Measurements from ENCODE around the gene SKAP2. TPM values are rescaled to one million over a fixed set of nuclear protein-coding genes. Genes with fewer than 3 reads are reported as not detected.

Gene SKAP2
- total RNA-seq, 6 donors from 2014 or later = 21.7 to 57.2 (median 32.6) TPM

DNA sequence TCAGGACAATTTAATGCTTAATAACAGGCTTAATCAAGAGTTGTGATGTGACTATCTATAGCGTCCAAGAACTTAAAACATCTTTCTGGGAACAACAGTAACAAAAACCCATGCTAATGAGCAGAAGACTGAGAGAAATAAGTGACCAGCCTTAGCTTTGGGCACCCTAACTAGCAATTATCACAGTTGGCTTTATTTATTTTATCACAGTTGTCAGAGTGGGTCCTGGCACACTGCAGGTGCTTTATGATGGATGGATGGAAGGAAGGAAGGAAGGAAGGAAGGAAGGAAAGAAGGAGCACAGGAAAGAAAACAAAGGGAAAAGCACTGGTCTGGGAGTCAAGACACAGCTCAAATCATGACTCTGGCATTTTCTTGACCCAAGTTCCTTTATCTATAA, 181.1 kb downstream of the SKAP2 start:
- H3K4me1 ChIP-seq = peaks cover 12 to 19% (median 15%) of the 10 kb centered on the region in 4 donors
- H3K27ac ChIP-seq = peak overlapping the region in 1 of 4 donors; percentile 27
- H3K36me3 ChIP-seq = no peaks in the 10 kb centered on the region
- no peak for ATAC-seq (ENCODE audit: low FRiP score in 2 of 2)
- TF ChIP-seq EP300 (IDR thresholded peaks at IDR 0.05) (no peak), POLR2AphosphoS5 (IDR thresholded peaks at IDR 0.05) (no peak), POLR2A (IDR thresholded peaks at IDR 0.05) (no peak), CTCF (IDR thresholded peaks at IDR 0.05) (no peak)
- no peak overlapping the region for H3K4me3 ChIP-seq
- H3K9me3 ChIP-seq = no peaks in the 10 kb centered on the region
- WGBS, 2 donors = 68 to 69% methylated on average over 1 of the region's 1 CpG
- no peaks in the 10 kb centered on the region for H3K27me3 ChIP-seq
- DNase-seq = no peak

DNA sequence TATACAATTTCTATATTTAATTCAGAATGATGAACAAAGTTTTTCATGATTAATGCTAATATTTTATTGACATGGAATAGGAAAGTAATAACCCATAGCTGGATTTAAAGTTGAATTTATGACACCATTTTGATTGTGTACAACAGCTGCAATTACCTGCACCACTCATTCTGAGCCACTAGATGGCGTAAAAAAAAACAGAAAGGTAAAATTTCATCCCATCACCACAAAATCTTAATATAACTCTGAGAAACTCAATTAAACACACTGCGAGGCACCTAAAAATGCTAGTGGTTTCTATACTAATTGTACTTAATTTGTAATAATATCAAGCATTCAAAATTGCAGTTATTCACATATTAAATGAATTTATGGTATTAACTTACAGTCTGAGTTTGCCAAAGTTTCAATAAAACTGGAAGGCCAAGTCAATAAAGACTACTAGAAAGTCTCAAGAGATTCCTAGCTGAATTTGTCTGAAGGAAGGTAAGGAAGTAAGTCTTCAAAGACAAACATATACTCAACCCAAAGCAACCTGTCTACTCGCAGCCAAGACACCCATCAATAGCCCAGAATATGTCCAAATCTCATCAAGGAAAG, 182.5 kb downstream of the SKAP2 start:
- no peak for ATAC-seq (ENCODE audit: low FRiP score in 2 of 2)
- H3K4me1 ChIP-seq = peaks cover 11 to 19% (median 14%) of the 10 kb centered on the region in 4 donors

DNA sequence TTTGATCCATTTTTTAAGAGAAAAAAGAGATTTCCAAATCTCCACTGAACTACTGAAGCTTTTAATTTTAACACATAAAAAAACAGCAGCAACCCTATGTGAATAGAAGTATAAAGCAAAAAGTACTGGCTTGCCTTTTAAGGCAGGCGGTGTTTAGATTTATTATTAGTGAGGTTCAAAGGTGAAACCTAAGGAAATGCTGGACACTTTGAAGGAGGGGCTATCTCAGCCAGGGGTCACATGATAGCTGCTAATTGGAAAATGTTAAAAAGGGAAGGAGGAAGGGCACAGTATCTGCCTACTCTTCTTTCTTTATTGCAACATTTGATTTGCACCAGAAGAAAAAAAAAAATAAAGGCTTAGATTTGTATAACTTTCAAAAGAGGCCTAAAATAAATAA, 183.8 kb downstream of the SKAP2 start:
- TF ChIP-seq EP300 (IDR thresholded peaks at IDR 0.05) (no peak), POLR2AphosphoS5 (IDR thresholded peaks at IDR 0.05) (no peak)
- H3K4me3 ChIP-seq = no peak overlapping the region
- H3K9me3 ChIP-seq = no peaks in the 10 kb centered on the region
- H3K27me3 ChIP-seq = no peaks in the 10 kb centered on the region
- no peak for ATAC-seq (ENCODE audit: low FRiP score in 2 of 2)
- H3K4me1 ChIP-seq = peaks cover 5 to 14% (median 9%) of the 10 kb centered on the region in 4 donors
- DNase-seq = no peak
- no peaks in the 10 kb centered on the region for H3K36me3 ChIP-seq
- WGBS, 2 donors = 88% methylated on average over 1 of the region's 1 CpG
- H3K27ac ChIP-seq = no peak overlapping the region

More for the DNA sequence above, 182.5 kb downstream of the SKAP2 start:
- Histone ChIP-seq H3K9me3 (no peaks in the 10 kb centered on the region), H3K27ac (no peak overlapping the region), H3K4me3 (no peak overlapping the region), H3K36me3 (no peaks in the 10 kb centered on the region), H3K27me3 (no peaks in the 10 kb centered on the region)
- TF ChIP-seq EP300 (IDR thresholded peaks at IDR 0.05) = no peak
- peak in 4 of 6 experiments; percentile 43 to 63 (median 47) for TF ChIP-seq CTCF (IDR thresholded peaks at IDR 0.05)
- no peak for TF ChIP-seq POLR2A (IDR thresholded peaks at IDR 0.05)
- no peak for TF ChIP-seq POLR2AphosphoS5 (IDR thresholded peaks at IDR 0.05)
- no peak for DNase-seq
- 40 to 57% methylated on average over 3 of the region's 3 CpGs for WGBS, 2 donors

GRCh38 chr7:26675143-26675887, 189.1 kb downstream of the SKAP2 start:
- Histone ChIP-seq H3K27me3 (no peaks in the 10 kb centered on the region), H3K9me3 (no peaks in the 10 kb centered on the region), H3K36me3 (no peaks in the 10 kb centered on the region), H3K4me3 (no peak overlapping the region), H3K4me1 (no peaks in the 10 kb centered on the region), H3K27ac (no peak overlapping the region)
- no peak for ATAC-seq (ENCODE audit: low FRiP score in 2 of 2)
- DNase-seq = no peak
- no peak for TF ChIP-seq POLR2AphosphoS5 (IDR thresholded peaks at IDR 0.05)
- TF ChIP-seq CTCF (IDR thresholded peaks at IDR 0.05) = no peak
- TF ChIP-seq POLR2A (IDR thresholded peaks at IDR 0.05) = no peak
- TF ChIP-seq EP300 (IDR thresholded peaks at IDR 0.05) = no peak
- 86 to 92% methylated on average over 4 of the region's 4 CpGs for WGBS, 2 donors

- Histone ChIP-seq H3K36me3 (no peaks in the 10 kb centered on the region), H3K9me3 (no peaks in the 10 kb centered on the region), H3K4me3 (no peak overlapping the region), H3K27ac (no peak overlapping the region), H3K4me1 (no peaks in the 10 kb centered on the region), H3K27me3 (no peaks in the 10 kb centered on the region)
- ATAC-seq (ENCODE audit: low FRiP score in 2 of 2) (no peak), DNase-seq (no peak)
- WGBS, 2 donors = 71 to 86% methylated on average over 4 of the region's 4 CpGs
- no peak for TF ChIP-seq EP300 (IDR thresholded peaks at IDR 0.05)
- TF ChIP-seq CTCF (IDR thresholded peaks at IDR 0.05) = no peak
- TF ChIP-seq POLR2AphosphoS5 (IDR thresholded peaks at IDR 0.05) = no peak
- no peak for TF ChIP-seq POLR2A (IDR thresholded peaks at IDR 0.05)
These were observed 190.5 kb downstream of the SKAP2 start for GRCh38 chr7:26673858-26674257.
